T-helper 2 cell (primary cell): ENCODE results near the gene ETF1.

Source experiments
- DNase-seq, 5 experiments: peaks; one replicate each; pipeline versions ENCODE4 v3.0.0 to v3.0.0-alpha.2; 2012 to 2022

ETF1 gene

GRCh38 chr5:138563340-138564118 lies 20.5 kb upstream of the ETF1 start:
- no peak for DNase-seq

DNA sequence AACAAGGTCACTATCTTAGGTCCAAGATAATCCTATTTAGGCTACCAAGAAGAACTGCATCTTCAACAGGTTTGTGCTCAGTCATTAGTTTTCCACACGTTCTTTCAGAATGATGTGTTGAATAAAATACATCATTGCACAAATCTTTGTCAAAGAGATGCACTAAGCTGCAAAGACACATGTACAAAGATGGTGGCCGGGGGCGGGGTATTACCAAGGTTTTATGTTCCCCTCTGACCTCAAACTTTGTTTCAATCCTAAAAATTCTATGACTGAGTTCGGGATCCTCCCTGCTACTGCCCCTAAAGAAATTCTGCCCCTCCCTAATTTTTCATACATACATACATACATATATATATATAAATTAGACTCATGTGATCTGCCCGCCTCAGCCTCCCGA lies 17.9 kb upstream of the ETF1 start:
- no peak for DNase-seq

DNA sequence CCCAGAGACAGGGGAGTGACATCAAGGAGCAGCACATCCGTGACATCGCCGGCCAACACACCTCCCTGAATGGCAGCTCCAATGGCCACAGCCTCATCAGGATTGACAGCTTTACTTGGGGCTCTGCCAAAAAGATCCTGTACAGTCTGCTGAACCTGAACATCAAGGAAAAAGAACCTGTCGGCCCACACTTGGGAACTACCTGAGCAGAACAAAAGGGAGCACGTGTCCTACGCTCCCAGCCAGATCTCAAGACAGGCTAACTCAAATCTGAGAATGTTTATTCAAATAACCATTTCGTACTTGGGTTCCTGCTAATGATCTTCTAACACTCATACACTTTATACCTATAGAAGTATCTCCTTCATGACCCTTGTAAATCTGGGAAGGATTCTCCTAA lies 16.9 kb upstream of the ETF1 start:
- DNase-seq = no peak

DNA sequence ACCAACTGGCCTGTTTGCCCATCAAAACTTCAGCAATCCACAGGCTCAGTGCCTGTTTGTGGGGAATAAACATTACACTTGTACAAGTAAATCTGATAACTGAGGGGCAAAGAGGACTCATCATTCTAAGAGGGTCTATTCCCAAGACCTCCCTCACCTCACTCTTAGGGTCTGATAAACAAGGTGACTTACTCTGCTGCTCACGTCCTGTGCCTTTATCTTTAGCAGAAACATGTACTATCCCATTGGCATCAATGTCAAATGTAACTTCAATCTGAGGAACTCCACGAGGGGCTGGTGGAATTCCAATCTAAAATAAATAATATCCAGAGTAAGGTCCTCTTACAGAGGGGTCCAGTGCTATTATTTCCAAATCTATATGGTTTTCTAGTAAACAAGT lies 14.6 kb upstream of the ETF1 start:
- DNase-seq = no peak

DNA sequence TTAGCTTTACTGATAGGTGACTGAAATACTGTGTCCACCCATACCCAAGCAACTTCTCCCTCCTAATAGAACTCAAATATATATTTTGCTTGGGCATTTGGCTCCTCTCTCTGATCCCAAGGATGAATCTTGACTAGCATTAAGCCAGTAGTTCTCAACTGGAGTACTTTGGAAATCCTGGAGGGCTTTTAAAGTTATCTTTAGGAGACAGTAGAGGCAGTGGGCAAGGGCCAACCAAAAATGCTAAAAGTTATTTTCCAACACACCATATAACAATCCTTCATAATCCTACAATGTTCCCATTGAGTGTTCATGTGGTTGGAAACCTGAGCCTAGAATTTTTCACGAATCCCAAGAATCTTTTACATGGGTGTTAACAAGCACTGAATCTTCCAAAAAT lies 11.1 kb upstream of the ETF1 start:
- DNase-seq = no peak

- no peak for DNase-seq
These were observed 10.5 kb upstream of the ETF1 start for GRCh38 chr5:138553437-138554095.

GRCh38 chr5:138552657-138553056 lies 9.6 kb upstream of the ETF1 start:
- DNase-seq = no peak

GRCh38 chr5:138549414-138549813 lies 6.4 kb upstream of the ETF1 start:
- DNase-seq = no peak

DNA sequence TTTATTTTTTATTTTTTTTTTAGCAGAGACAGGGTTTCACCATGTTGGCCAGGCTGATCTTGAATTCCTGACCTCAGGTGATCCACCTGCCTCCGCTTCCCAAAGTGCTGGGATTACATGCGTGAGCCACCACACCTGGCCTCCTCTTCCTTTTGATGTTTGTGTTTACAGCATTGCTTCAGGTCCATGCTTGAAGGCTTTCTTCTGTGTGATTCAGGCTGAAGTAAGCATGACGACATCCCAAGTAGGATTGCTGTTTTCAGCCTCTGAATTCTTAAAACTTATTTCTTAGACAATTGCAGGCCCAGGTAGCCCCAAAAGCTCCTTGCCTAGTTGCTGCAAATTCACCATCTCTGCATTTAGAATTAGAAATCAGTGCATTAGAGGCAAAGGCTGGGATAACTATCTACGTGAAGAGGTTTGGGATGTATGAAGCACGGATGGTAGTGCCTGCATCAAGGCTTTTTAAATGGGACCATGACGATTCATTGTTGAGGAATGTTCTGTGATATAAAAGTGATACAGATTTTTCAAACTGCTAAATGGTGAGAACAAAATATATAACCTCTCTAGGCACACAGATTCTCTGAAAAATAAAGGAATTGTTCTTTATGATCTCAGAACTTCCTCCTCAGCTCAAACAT lies 3.0 kb upstream of the ETF1 start:
- no peak for DNase-seq

- DNase-seq = peak in 1 of 5 experiments; percentile 36
These were observed 1.4 kb upstream of the ETF1 start for GRCh38 chr5:138544181-138545134.

DNA sequence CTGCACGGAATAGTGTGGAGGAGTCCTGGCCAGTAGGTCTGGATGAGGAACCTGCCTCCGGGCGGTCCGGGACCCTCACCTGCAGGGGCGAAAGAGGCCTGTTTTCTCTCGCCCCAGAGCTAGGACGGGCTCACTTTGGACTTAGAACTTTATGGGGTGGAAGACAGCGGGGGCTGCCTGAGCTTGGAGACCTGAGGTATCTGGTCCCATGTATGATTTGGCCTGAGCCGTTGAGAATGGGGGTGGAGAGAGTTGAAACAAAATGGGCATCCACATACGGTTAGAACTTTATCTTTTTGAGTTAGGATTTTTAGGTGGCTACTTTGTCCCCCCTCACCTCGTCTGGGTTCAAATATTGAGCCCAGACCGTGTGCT lies 681 bp upstream of the ETF1 start:
- no peak for DNase-seq

DNA sequence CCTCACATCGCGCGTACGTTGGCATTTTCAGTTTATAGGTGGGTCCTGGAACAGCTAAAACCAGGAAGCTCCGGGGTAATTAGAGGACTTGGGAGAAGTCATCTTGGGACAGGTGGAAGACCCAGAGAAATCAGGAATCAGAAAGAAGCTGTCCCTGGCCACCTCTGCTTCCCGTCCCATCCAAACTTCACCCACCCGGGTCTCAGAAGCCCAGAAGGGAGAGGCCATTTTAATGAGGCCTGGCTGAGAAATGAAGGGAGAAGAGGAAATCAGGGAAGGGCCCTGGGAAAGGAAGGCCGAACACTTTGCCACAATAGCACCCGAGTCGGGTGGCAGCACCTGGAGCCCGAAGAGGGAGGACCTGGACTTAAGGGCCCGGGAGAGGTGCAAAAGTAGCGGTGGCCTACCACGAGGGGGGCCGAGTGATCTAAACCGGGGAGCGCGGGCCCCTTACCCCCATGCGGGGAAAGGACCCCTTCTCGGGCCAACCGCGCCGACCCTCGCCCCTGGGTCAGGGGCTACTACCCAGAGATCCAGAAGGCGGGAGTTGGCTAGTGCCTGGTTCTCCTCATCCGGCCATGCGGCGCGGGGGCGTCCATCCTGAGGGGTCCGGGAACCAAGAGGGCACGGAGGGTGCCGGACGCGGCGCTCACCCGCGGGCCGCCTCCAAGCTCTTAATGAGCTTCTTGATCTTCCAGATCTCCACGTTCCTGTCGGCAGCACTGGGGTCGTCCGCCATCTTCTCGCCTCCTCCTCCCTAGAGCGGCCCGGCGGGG lies 668 bp downstream of the ETF1 start:
- DNase-seq = peak in 1 of 5 experiments; percentile 24

- DNase-seq = no peak
These were observed 1.4 kb downstream of the ETF1 start for GRCh38 chr5:138541511-138542179.

DNA sequence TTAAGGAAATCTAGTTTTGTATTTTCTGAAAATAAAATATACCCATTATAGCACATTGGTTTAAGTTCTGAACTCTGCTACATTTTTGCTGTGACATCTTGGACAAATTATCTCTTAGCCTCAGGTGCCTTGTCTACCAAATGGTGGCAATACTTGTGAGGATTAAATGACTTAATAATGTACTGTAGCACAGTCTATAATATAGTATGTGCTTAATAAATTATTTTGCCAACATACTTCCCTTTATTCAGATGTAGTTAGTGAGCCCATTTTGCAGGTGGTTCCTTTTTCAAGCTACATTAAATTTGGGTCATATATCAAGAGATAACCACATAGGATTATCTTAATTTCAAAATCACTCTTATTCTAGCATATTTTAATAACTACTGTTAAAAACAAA lies 3.2 kb downstream of the ETF1 start:
- no peak for DNase-seq

- no peak for DNase-seq
These were observed 4.0 kb downstream of the ETF1 start for GRCh38 chr5:138538943-138539627.

DNA sequence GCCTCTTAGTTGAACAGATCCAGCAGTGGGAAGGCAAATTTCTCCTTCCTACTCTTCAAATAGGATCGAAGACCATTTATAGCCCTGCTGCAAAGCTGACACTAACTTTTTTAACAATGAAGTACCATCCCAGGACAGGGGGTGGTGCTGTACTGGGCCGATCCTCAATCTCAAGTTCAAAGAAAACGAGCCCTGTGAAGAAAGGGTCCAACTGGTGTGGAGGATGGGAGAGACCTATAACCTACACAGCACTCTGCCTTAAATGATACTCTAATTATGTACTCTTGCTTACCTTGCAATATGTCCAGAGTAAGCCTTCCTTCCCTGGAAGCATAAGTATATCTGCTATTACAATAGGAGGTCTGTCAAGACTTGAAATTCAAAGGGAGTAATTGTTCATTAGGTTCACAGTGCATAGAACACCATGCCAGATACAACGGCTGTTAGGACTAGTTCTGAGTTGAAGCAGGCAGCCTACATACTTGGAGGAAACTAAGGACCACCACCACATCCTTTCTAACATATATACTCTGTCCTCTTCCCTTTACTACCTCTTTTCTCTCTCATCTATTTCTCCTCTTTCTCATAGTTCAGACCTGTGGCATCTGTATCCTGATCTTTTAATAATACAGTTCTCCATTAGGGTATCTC lies 6.2 kb downstream of the ETF1 start:
- DNase-seq = peak in 1 of 5 experiments; percentile 42

- no peak for DNase-seq
These were observed 6.8 kb downstream of the ETF1 start for GRCh38 chr5:138536215-138536614.

GRCh38 chr5:138533973-138534941 lies 8.8 kb downstream of the ETF1 start:
- no peak for DNase-seq

DNA sequence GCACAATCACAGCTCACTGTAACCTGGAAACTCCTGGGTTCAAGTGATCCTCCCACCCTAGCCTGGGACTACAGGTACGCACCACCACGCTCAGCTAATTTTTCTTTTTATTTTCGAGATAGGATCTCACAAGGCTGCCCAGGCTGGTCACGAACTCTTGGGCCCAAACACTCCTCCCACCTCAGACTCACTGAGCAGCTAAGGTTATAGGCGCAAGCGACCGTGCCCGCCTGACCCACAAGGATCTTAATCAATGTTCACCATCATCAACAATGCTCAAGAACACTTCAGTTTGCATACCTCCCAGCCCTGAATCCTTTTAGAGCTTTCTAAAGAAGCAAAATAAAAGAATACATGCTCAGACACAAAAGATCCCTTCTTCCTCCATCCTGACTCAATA lies 13.2 kb downstream of the ETF1 start:
- DNase-seq = no peak
